ENCODE results near the gene POLR1G.

The POLR1G gene

GRCh38 chr19:45400192-45400591 lies 6.3 kb upstream of the POLR1G start:
- no peak for DNase-seq (ENCODE audit: low read depth)
- H3K4me3 ChIP-seq (ENCODE audit: control insufficient read depth, low read depth, low read length): no peak overlapping the region
- TF ChIP-seq CTCF (conservative IDR thresholded peaks at IDR 0.05; ENCODE audit: control insufficient read depth, insufficient read depth, low read depth, low read length): no peak

- TF ChIP-seq CTCF (conservative IDR thresholded peaks at IDR 0.05; ENCODE audit: control insufficient read depth, insufficient read depth, low read depth, low read length): no peak
- no peak for DNase-seq (ENCODE audit: low read depth)
- no peak overlapping the region for H3K4me3 ChIP-seq (ENCODE audit: control insufficient read depth, low read depth, low read length)
Observed at GRCh38 chr19:45401815-45402214, 4.6 kb upstream of the POLR1G start.

GRCh38 chr19:45402298-45403061 lies 4.0 kb upstream of the POLR1G start:
- no peak overlapping the region for H3K4me3 ChIP-seq (ENCODE audit: control insufficient read depth, low read depth, low read length)
- TF ChIP-seq CTCF (conservative IDR thresholded peaks at IDR 0.05; ENCODE audit: control insufficient read depth, insufficient read depth, low read depth, low read length): peak; percentile 10
- DNase-seq (ENCODE audit: low read depth): no peak

- no peak overlapping the region for H3K4me3 ChIP-seq (ENCODE audit: control insufficient read depth, low read depth, low read length)
- no peak for TF ChIP-seq CTCF (conservative IDR thresholded peaks at IDR 0.05; ENCODE audit: control insufficient read depth, insufficient read depth, low read depth, low read length)
- DNase-seq (ENCODE audit: low read depth): no peak
Observed at GRCh38 chr19:45403272-45403671, 3.2 kb upstream of the POLR1G start.

DNA sequence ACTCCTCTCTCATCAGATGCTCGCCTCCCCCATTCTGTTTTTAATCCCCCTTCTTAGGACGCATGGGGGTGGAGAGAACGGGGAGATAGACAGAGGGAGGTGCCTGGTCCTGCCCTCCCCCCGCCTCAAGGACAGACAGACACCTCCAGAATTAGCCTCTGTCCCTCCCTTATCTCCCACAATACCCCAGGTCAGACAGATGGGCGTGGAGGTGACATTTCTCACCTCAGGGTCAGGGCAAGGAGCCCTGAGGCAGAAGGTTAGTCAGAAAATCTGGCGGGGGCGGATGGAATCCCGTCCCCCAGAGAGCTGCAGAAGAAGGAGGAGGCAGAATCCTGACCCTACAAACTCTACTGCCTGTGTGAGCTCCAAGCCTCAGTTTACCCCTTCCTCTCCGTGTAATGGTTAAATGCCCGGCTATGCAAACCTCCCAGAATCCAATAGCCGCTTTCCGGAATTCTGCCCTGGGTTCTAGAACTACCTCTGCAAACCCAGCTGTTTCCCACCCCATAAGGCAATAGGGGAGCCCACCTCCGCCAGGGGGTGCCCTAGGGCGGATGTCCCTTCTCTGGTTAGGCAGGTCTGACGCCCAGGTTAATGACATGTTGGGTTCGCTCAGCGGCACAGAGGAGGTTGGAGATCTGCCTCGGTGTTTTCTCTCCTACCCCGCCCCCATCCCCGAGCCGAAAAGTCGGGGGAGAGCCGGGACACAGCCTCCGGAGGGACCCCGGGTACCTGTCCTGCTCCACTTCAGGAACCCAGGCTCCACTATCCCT lies 2.5 kb upstream of the POLR1G start:
- peak overlapping the region; percentile 94 for H3K4me3 ChIP-seq (ENCODE audit: control insufficient read depth, low read depth, low read length)
- no peak for DNase-seq (ENCODE audit: low read depth)
- TF ChIP-seq CTCF (conservative IDR thresholded peaks at IDR 0.05; ENCODE audit: control insufficient read depth, insufficient read depth, low read depth, low read length): peak; percentile 48

DNA sequence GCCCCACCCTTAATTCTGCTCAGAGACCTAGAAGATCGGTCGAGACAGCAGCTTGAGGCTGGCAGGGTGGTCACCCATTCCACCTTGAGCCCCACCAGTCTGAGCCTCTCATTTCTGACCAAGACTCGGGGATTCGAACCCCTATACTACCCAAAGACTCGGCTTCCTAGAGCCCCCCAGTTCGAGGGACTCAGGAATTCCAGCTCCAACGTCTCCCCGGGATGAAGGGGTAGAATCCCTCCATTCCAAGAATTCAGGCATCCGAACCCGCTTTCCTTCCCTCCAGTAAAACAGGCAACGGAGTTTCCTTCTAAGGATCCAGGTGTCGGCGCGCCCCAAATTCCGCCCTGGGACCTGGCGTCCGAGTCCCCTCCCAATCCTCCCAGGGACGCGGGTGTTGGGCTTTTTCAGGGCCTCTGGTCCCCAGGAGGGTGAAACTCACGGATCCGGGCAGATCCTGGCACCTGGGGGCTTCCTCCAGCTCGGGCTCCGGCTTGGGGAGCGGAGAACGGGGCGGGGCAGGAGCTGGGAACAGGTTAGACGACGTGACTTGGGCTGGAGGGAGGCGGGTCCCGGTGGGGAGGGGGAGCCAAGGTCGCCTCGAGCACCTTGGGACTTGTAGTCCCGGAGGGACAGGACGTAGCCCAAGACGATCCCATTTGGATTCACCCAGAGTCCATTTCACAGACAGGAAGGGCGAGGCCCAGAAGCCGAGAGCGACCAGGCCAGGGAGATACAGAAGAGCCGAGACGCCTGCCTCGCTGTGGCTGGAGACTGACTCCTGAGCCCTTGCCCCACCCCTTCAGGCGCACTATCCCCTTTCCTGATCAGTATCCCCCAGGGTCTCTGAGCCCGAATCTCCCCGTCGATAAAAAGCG lies 1.6 kb upstream of the POLR1G start, which contains the start of gene PPP1R13L:
PPP1R13L (minus strand) TSS at position 513 of the 878 bp plus-strand sequence. CDS start 6,751 bp downstream, outside the sequence.
- DNase-seq (ENCODE audit: low read depth): peak; percentile 66
- no peak for TF ChIP-seq CTCF (conservative IDR thresholded peaks at IDR 0.05; ENCODE audit: control insufficient read depth, insufficient read depth, low read depth, low read length)
- H3K4me3 ChIP-seq (ENCODE audit: control insufficient read depth, low read depth, low read length): peak within 1 kb of the TSS; percentile 94

Measured in fibroblast of mammary gland (primary cell).